ENCODE measurements around the gene DPYSL5.

DNA sequence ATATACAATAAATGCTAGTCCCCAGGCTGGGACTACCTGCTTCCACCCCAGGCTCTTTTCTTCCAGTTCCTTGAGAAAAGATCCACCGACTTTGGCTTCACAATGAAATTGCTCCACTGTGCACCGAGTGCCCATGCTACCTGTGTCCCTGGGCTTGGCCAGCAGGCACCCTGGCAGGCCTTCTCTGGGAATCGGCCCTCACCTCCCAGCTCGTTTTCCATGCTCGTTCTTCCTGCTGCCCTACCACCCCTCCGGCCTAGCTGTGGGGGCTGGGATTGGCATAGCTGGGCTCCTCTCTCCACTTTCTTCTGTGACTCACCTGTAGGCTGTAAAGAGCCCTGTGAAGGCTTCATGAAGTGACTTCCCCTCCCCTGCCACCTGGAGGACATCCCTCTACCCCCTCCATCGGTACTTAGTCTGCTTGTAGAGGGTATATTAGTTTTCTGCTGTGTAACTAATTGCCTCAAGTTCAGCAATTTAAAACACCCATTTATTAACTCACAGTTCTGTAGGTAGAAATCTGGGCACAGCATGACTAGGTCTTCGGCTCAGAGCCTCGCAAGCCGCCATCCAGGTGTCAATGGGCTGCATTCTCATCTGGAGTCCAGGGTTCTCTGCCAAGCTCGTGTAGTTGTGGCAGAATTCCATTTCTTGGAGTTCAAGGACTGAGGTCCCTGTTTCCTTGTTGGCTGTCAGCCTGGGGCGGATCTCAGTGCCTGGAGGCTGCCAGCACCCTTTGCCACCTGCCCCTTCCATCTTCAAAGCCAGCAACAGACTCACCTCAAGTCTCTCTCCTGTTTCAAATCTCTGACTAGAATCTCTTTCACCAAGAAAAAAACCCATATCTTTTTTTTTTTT lies 57.6 kb downstream of the DPYSL5 start:
- TF ChIP-seq FOXA1 (IDR thresholded peaks at IDR 0.05) (no peak), FOXA1 (CRISPR knock-in tag; IDR thresholded peaks at IDR 0.05) (no peak), CAMTA2 (CRISPR knock-in tag; IDR thresholded peaks at IDR 0.05; ENCODE audit: borderline replicate concordance) (no peak), ARNT (IDR thresholded peaks at IDR 0.05) (no peak), TGIF2 (CRISPR knock-in tag; IDR thresholded peaks at IDR 0.05) (no peak), ZKSCAN8 (CRISPR knock-in tag; IDR thresholded peaks at IDR 0.05; ENCODE audit: borderline replicate concordance) (no peak), ZNF775 (CRISPR knock-in tag; IDR thresholded peaks at IDR 0.05; ENCODE audit: borderline replicate concordance) (no peak), ZNF614 (CRISPR knock-in tag; IDR thresholded peaks at IDR 0.05; ENCODE audit: borderline replicate concordance) (no peak), POLR2AphosphoS5 (IDR thresholded peaks at IDR 0.05; ENCODE audit: low read depth, low read length) (no peak), ZNF260 (CRISPR knock-in tag; IDR thresholded peaks at IDR 0.05; ENCODE audit: borderline replicate concordance, low read depth) (no peak), TAF1 (CRISPR knock-in tag; IDR thresholded peaks at IDR 0.05) (no peak), NFIC (IDR thresholded peaks at IDR 0.05; ENCODE audit: low read length) (no peak), HMGA1 (CRISPR knock-in tag; conservative IDR thresholded peaks at IDR 0.05) (no peak)
- TF ChIP-seq, protein P1, sequence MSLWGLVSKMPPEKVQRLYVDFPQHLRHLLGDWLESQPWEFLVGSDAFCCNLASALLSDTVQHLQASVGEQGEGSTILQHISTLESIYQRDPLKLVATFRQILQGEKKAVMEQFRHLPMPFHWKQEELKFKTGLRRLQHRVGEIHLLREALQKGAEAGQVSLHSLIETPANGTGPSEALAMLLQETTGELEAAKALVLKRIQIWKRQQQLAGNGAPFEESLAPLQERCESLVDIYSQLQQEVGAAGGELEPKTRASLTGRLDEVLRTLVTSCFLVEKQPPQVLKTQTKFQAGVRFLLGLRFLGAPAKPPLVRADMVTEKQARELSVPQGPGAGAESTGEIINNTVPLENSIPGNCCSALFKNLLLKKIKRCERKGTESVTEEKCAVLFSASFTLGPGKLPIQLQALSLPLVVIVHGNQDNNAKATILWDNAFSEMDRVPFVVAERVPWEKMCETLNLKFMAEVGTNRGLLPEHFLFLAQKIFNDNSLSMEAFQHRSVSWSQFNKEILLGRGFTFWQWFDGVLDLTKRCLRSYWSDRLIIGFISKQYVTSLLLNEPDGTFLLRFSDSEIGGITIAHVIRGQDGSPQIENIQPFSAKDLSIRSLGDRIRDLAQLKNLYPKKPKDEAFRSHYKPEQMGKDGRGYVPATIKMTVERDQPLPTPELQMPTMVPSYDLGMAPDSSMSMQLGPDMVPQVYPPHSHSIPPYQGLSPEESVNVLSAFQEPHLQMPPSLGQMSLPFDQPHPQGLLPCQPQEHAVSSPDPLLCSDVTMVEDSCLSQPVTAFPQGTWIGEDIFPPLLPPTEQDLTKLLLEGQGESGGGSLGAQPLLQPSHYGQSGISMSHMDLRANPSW (CRISPR knock-in tag; IDR thresholded peaks at IDR 0.05; ENCODE audit: borderline replicate concordance): no peak

Data from HepG2 (cell line).